HEK293 (cell line): ENCODE results near the gene TP63.

Experiments used
- CTCF ChIA-PET: fragments of 350-600 bp; formaldehyde crosslinking; extraction: SDS; loops from one replicate; lab custom pipeline; 2021; ENCODE audit warnings: antibody characterized with exemption; lab: Yijun Ruan, JAX
- POLR2A ChIA-PET: fragments of 300-600 bp; formaldehyde crosslinking; extraction: SDS; loops from one replicate; lab custom pipeline; 2020; ENCODE audit warnings: antibody characterized with exemption, inconsistent platforms; lab: Yijun Ruan, JAX
- H3K27ac ChIP-seq: fragments of 200-500 bp; sonication (Bioruptor generic); 2 replicates; pipeline ENCODE4 v1.5.1; 2014; ENCODE audit warnings: low read depth, low read length, control low read depth, inconsistent platforms; ENCODE audit errors: extremely low read depth
- H3K36me3 ChIP-seq, 2 experiments: fragments of 200-500 bp in 1 of 2; sonication (Bioruptor generic) in 1 of 2; 1 replicate in 1 of 2; 2 replicates in 1 of 2; pipeline ENCODE4 v1.5.1; 2014 to 2017; ENCODE audit warnings: inconsistent platforms in 2 of 2, low read length in 2 of 2; ENCODE audit not compliant: control insufficient read depth in 2 of 2, insufficient read depth in 1 of 2
- H3K4me1 ChIP-seq: fragments of 200-500 bp; sonication (Bioruptor generic); 2 replicates; pipeline ENCODE4 v1.5.1; 2014; ENCODE audit warnings: mild to moderate bottlenecking, low read length, inconsistent platforms; ENCODE audit not compliant: control insufficient read depth, insufficient read depth
- H3K4me3 ChIP-seq: 2 replicates; pipeline ENCODE4 v1.5.1; 2011; ENCODE audit warnings: low read depth, mild to moderate bottlenecking, control low read depth, low read length, moderate library complexity
- H3K9me3 ChIP-seq: fragments of 200-500 bp; sonication (Bioruptor generic); 2 replicates; pipeline ENCODE4 v1.5.1; 2014; ENCODE audit warnings: low read depth, low read length, inconsistent platforms; ENCODE audit not compliant: control insufficient read depth, insufficient read depth
- RBAK ChIP-seq: fragments of 450-650 bp; formaldehyde crosslinking; IDR thresholded peaks from 2 replicates; pipeline ENCODE4 v1.5.1; 2016; ENCODE audit warnings: missing biosample characterization, missing genetic modification characterization
- SALL2 ChIP-seq: fragments of 450-650 bp; formaldehyde crosslinking; IDR thresholded peaks from 2 replicates; pipeline ENCODE4 v1.5.0; 2017; ENCODE audit warnings: missing biosample characterization, mild to moderate bottlenecking, missing genetic modification characterization, borderline replicate concordance
- SCRT1 ChIP-seq: fragments of 450-650 bp; formaldehyde crosslinking; IDR thresholded peaks from 2 replicates; pipeline ENCODE4 v1.5.1; 2016; ENCODE audit warnings: missing biosample characterization, missing genetic modification characterization, borderline replicate concordance
- SP3 ChIP-seq: fragments of 450-650 bp; formaldehyde crosslinking; IDR thresholded peaks from 2 replicates; pipeline ENCODE4 v1.5.1; 2016; ENCODE audit warnings: missing biosample characterization, missing genetic modification characterization
- SP7 ChIP-seq: fragments of 450-650 bp; formaldehyde crosslinking; IDR thresholded peaks from 2 replicates; pipeline ENCODE4 v1.5.1; 2016; ENCODE audit warnings: missing biosample characterization, missing genetic modification characterization
- WT1 ChIP-seq: fragments of 450-650 bp; formaldehyde crosslinking; IDR thresholded peaks from 2 replicates; pipeline ENCODE4 v1.5.1; 2016; ENCODE audit warnings: missing biosample characterization, missing genetic modification characterization
- ZNF148 ChIP-seq: fragments of 450-650 bp; formaldehyde crosslinking; IDR thresholded peaks from 2 replicates; pipeline ENCODE4 v1.5.0; 2017; ENCODE audit warnings: missing biosample characterization, missing genetic modification characterization, borderline replicate concordance
- ZNF157 ChIP-seq: fragments of 450-650 bp; formaldehyde crosslinking; IDR thresholded peaks from 2 replicates; pipeline ENCODE4 v1.5.1; 2016; ENCODE audit warnings: missing biosample characterization, missing genetic modification characterization
- ZNF239 ChIP-seq: fragments of 450-650 bp; formaldehyde crosslinking; IDR thresholded peaks from 2 replicates; pipeline ENCODE4 v1.5.1; 2016; ENCODE audit warnings: missing biosample characterization, missing genetic modification characterization
- ZNF398 ChIP-seq: fragments of 450-650 bp; formaldehyde crosslinking; IDR thresholded peaks from 2 replicates; pipeline ENCODE4 v1.5.1; 2017; ENCODE audit warnings: missing biosample characterization, missing genetic modification characterization
- ZNF501 ChIP-seq: fragments of 450-650 bp; formaldehyde crosslinking; IDR thresholded peaks from 2 replicates; pipeline ENCODE4 v1.5.1; 2016; ENCODE audit warnings: missing biosample characterization, missing genetic modification characterization
- ZNF514 ChIP-seq: fragments of 450-650 bp; formaldehyde crosslinking; IDR thresholded peaks from 2 replicates; pipeline ENCODE4 v1.5.1; 2016; ENCODE audit warnings: missing biosample characterization, missing genetic modification characterization
- ZNF747 ChIP-seq: fragments of 450-650 bp; formaldehyde crosslinking; IDR thresholded peaks from 2 replicates; pipeline ENCODE4 v1.5.1; 2016; ENCODE audit warnings: missing biosample characterization, missing genetic modification characterization
- ZNF843 ChIP-seq: fragments of 450-650 bp; formaldehyde crosslinking; IDR thresholded peaks from 2 replicates; pipeline ENCODE4 v1.5.1; 2016; ENCODE audit warnings: missing biosample characterization, missing genetic modification characterization
- ZSCAN30 ChIP-seq: fragments of 450-650 bp; IDR thresholded peaks from 2 replicates; pipeline ENCODE4 v1.5.1; 2018; ENCODE audit warnings: missing biosample characterization, mild to moderate bottlenecking, missing genetic modification characterization, moderate library complexity
- TF ChIP-seq, protein P1 (sequence below): fragments of 450-650 bp; formaldehyde crosslinking; IDR thresholded peaks from 2 replicates; pipeline ENCODE4 v1.5.1; 2016; ENCODE audit warnings: missing biosample characterization, missing genetic modification characterization, borderline replicate concordance
- TF ChIP-seq, protein P2 (sequence below): fragments of 450-650 bp; formaldehyde crosslinking; IDR thresholded peaks from 2 replicates; pipeline ENCODE4 v1.5.1; 2017; ENCODE audit warnings: missing biosample characterization, missing genetic modification characterization

The TP63 gene

GRCh38 chr3:189936201-189936945 is 305.2 kb downstream of the TP63 start:
- Histone ChIP-seq H3K4me3 (no peak overlapping the region), H3K27ac (no peak overlapping the region), H3K4me1 (no peaks in the 10 kb centered on the region), H3K9me3 (no peaks in the 10 kb centered on the region), H3K36me3 (no peaks in the 10 kb centered on the region)
- ChIA-PET CTCF (interaction anchor here (0.6 kb wide), 1 partner anchor 120 kb away, joined by 3 read pairs; no protein-coding TSS in a partner anchor), POLR2A (no interaction called here)
- TF ChIP-seq ZNF514: no peak
- no peak for TF ChIP-seq ZNF398 (tag by site-specific recombination)
- no peak for TF ChIP-seq SCRT1 (tag by site-specific recombination)
- no peak for TF ChIP-seq ZNF157 (tag by site-specific recombination)
- TF ChIP-seq RBAK (tag by site-specific recombination): no peak
- TF ChIP-seq ZSCAN30 (tag by site-specific recombination): no peak
- TF ChIP-seq ZNF501 (tag by site-specific recombination): no peak
- no peak for TF ChIP-seq ZNF239 (tag by site-specific recombination)
- TF ChIP-seq WT1 (tag by site-specific recombination): no peak
- no peak for TF ChIP-seq ZNF148 (tag by site-specific recombination)
- no peak for TF ChIP-seq ZNF747 (tag by site-specific recombination)

- POLR2A ChIA-PET: no interaction called here
- Histone ChIP-seq H3K4me3 (no peak overlapping the region), H3K9me3 (no peaks in the 10 kb centered on the region), H3K36me3 (no peaks in the 10 kb centered on the region)
- TF ChIP-seq ZNF843 (tag by site-specific recombination) (no peak), SP3 (tag by site-specific recombination) (no peak), SALL2 (no peak), SP7 (no peak)
- TF ChIP-seq, protein P1, sequence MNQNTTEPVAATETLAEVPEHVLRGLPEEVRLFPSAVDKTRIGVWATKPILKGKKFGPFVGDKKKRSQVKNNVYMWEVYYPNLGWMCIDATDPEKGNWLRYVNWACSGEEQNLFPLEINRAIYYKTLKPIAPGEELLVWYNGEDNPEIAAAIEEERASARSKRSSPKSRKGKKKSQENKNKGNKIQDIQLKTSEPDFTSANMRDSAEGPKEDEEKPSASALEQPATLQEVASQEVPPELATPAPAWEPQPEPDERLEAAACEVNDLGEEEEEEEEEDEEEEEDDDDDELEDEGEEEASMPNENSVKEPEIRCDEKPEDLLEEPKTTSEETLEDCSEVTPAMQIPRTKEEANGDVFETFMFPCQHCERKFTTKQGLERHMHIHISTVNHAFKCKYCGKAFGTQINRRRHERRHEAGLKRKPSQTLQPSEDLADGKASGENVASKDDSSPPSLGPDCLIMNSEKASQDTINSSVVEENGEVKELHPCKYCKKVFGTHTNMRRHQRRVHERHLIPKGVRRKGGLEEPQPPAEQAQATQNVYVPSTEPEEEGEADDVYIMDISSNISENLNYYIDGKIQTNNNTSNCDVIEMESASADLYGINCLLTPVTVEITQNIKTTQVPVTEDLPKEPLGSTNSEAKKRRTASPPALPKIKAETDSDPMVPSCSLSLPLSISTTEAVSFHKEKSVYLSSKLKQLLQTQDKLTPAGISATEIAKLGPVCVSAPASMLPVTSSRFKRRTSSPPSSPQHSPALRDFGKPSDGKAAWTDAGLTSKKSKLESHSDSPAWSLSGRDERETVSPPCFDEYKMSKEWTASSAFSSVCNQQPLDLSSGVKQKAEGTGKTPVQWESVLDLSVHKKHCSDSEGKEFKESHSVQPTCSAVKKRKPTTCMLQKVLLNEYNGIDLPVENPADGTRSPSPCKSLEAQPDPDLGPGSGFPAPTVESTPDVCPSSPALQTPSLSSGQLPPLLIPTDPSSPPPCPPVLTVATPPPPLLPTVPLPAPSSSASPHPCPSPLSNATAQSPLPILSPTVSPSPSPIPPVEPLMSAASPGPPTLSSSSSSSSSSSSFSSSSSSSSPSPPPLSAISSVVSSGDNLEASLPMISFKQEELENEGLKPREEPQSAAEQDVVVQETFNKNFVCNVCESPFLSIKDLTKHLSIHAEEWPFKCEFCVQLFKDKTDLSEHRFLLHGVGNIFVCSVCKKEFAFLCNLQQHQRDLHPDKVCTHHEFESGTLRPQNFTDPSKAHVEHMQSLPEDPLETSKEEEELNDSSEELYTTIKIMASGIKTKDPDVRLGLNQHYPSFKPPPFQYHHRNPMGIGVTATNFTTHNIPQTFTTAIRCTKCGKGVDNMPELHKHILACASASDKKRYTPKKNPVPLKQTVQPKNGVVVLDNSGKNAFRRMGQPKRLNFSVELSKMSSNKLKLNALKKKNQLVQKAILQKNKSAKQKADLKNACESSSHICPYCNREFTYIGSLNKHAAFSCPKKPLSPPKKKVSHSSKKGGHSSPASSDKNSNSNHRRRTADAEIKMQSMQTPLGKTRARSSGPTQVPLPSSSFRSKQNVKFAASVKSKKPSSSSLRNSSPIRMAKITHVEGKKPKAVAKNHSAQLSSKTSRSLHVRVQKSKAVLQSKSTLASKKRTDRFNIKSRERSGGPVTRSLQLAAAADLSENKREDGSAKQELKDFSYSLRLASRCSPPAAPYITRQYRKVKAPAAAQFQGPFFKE (tag by site-specific recombination): no peak
- TF ChIP-seq, protein P2, sequence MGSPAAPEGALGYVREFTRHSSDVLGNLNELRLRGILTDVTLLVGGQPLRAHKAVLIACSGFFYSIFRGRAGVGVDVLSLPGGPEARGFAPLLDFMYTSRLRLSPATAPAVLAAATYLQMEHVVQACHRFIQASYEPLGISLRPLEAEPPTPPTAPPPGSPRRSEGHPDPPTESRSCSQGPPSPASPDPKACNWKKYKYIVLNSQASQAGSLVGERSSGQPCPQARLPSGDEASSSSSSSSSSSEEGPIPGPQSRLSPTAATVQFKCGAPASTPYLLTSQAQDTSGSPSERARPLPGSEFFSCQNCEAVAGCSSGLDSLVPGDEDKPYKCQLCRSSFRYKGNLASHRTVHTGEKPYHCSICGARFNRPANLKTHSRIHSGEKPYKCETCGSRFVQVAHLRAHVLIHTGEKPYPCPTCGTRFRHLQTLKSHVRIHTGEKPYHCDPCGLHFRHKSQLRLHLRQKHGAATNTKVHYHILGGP (tag by site-specific recombination): no peak
- TF ChIP-seq, all 188 proteins: peak for 0
- CTCF ChIA-PET: no interaction called here
- H3K27ac ChIP-seq: no peak overlapping the region
- H3K4me1 ChIP-seq: no peaks in the 10 kb centered on the region
Measured at GRCh38 chr3:189937302-189938127, 306.3 kb downstream of the TP63 start.
